T-cell (primary cell): ENCODE results near the gene CENPQ. TPM values are rescaled to one million over a fixed set of nuclear protein-coding genes. Genes with fewer than 3 reads are reported as not detected.

Experiments
- ATAC-seq, 4 experiments: fragments of 200-7000 bp in 3 of 4; fragments of 150-1000 bp in 1 of 4; cut with Tn5 transposase; replicated peaks in 1 of 4; 1 replicate in 3 of 4; 2 replicates in 1 of 4; pipeline ENCODE4 v1.10.0; 2021; ENCODE audit warnings: moderate library complexity in 3 of 4, mild to moderate bottlenecking in 2 of 4, moderate number of reproducible peaks in 1 of 4
- CTCF ChIA-PET, 2 donors: fragments of 300-600 bp; sonication (Branson Sonifier 250); formaldehyde crosslinking; loops; one replicate each; lab custom pipeline; 2022; ENCODE audit warnings: antibody characterized with exemption in 2 of 2; lab: Charles Lee
- POLR2A ChIA-PET, 2 donors: fragments of 300-600 bp; sonication (Branson Sonifier 250); formaldehyde crosslinking; loops; one replicate each; lab custom pipeline; 2022; ENCODE audit warnings: antibody characterized with exemption in 2 of 2; lab: Charles Lee
- DNase-seq, 35 experiments: peaks; one replicate each; pipeline versions ENCODE4 v3.0.0 to v3.0.0-alpha.2; 2013 to 2023
- H3K27ac ChIP-seq: one replicate; pipeline ENCODE4 v1.5.1; 2013; ENCODE audit warnings: low read length
- H3K27me3 ChIP-seq, 2 experiments: replicated peaks in 1 of 2; 1 replicate in 1 of 2; 2 replicates in 1 of 2; pipeline versions ENCODE4 v1.6.1 to v1.7.0; 2013; ENCODE audit warnings: low read length in 1 of 2, mixed read lengths in 1 of 2; ENCODE audit not compliant: control insufficient read depth in 2 of 2, insufficient read depth in 2 of 2; ENCODE audit errors: extremely low read depth in 1 of 2
- H3K36me3 ChIP-seq, 2 donors: 1 replicate in 1 of 2; 2 replicates in 1 of 2; pipeline versions ENCODE4 v1.6.1 to v1.7.0; 2013; ENCODE audit warnings: low read length in 1 of 2; ENCODE audit not compliant: control insufficient read depth in 2 of 2, insufficient read depth in 1 of 2; ENCODE audit errors: extremely low read depth in 1 of 2
- H3K4me1 ChIP-seq, 2 experiments: 1 replicate in 1 of 2; 2 replicates in 1 of 2; pipeline versions ENCODE4 v1.6.1 to v1.7.0; 2013; ENCODE audit warnings: low read length in 2 of 2, mixed read lengths in 1 of 2; ENCODE audit not compliant: insufficient read depth in 2 of 2, control insufficient read depth in 1 of 2; ENCODE audit errors: extremely low read depth in 1 of 2
- H3K4me3 ChIP-seq, 2 donors: 1 replicate in 1 of 2; 2 replicates in 1 of 2; pipeline versions ENCODE4 v1.5.1 to v1.7.0; 2013; ENCODE audit warnings: mild to moderate bottlenecking in 2 of 2, low read length in 1 of 2, moderate library complexity in 1 of 2; ENCODE audit not compliant: control insufficient read depth in 1 of 2; ENCODE audit errors: extremely low read depth in 1 of 2
- H3K9me3 ChIP-seq: 2 replicates; pipeline ENCODE4 v1.7.0; 2013
- H3K27ac Mint-ChIP-seq, 2 donors: one replicate each; pipeline ENCODE4 v1.8.0; 2020 to 2021; ENCODE audit warnings: mild to moderate bottlenecking in 2 of 2, mixed read lengths in 2 of 2
- H3K27me3 Mint-ChIP-seq, 2 donors: one replicate each; pipeline ENCODE4 v1.8.0; 2021 to 2022; ENCODE audit warnings: mixed read lengths in 2 of 2
- H3K36me3 Mint-ChIP-seq: one replicate; pipeline ENCODE4 v1.8.0; 2021; ENCODE audit warnings: mixed read lengths
- H3K4me1 Mint-ChIP-seq, 3 donors: one replicate each; pipeline ENCODE4 v1.8.0; 2020 to 2022; ENCODE audit warnings: mixed read lengths in 3 of 3, mild to moderate bottlenecking in 1 of 3
- H3K4me3 Mint-ChIP-seq, 3 donors: one replicate each; pipeline ENCODE4 v1.8.0; 2020 to 2022; ENCODE audit warnings: mild to moderate bottlenecking in 3 of 3, mixed read lengths in 3 of 3, moderate library complexity in 3 of 3
- H3K9me3 Mint-ChIP-seq, 3 donors: one replicate each; pipeline ENCODE4 v1.8.0; 2020 to 2022; ENCODE audit warnings: mixed read lengths in 3 of 3
- WGBS: methylation state at CpG from one replicate; pipeline ENCODE4 v1.1.5; 2013; ENCODE audit warnings: missing lambda C conversion rate; ENCODE audit not compliant: insufficient coverage; 5-methylcytosine and 5-hydroxymethylcytosine counted together
- total RNA-seq, 35 experiments: library from RNA in 6 of 35; stranded (reverse) in 6 of 35; fragments of 120-200 nt in 1 of 35; gene quantifications; one replicate each; pipeline versions ENCODE4 v1.2.1 to v1.2.4 and lab custom pipeline; 2013 to 2026

The CENPQ gene
- total RNA-seq, 5 donors from 2014 or later (not counting 1 experiment from before 2014, with no cell fraction given): 1.5 to 4.4 (median 3.8) TPM

DNA sequence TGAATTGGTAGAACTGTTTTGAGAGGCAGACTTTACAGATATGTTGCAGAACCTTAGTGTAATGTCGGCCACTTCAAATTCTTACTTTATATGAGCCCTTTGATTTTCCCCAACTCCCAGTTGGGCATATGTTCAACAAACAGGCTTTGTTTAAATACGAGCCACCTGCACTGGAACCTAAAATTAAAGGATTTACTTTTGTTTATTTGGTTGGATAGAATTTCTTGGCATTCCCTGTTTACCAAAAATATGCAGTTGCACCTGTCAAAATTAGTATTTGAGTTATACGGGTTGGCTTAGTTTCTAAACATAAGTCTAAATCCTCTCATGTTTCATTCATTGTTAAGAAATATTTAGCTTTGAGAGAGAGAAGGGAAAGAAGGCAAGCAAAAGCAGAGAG is 34.1 kb downstream of the CENPQ start:
- Histone ChIP-seq H3K4me1 (no peaks in the 10 kb centered on the region), H3K36me3 (peaks cover 0 to 3% of the 10 kb centered on the region in 2 donors), H3K9me3 (no peaks in the 10 kb centered on the region), H3K27me3 (no peaks in the 10 kb centered on the region), H3K27ac (no peak overlapping the region), H3K4me3 (no peak overlapping the region)
- no peaks in the 10 kb centered on the region for H3K4me1 Mint-ChIP-seq
- no peaks in the 10 kb centered on the region for H3K9me3 Mint-ChIP-seq
- H3K27me3 Mint-ChIP-seq: no peaks in the 10 kb centered on the region
- CTCF ChIA-PET: no interaction called here
- no peak overlapping the region for H3K27ac Mint-ChIP-seq
- POLR2A ChIA-PET: no interaction called here
- peaks cover 28% of the 10 kb centered on the region for H3K36me3 Mint-ChIP-seq
- WGBS: no CpG with 5 or more reads among the region's 3 CpGs
- no peak overlapping the region for H3K4me3 Mint-ChIP-seq
- DNase-seq (no peak), ATAC-seq (no peak)

- Histone ChIP-seq H3K9me3 (no peaks in the 10 kb centered on the region), H3K36me3 (no peaks in the 10 kb centered on the region), H3K27me3 (peaks cover 0 to 2% of the 10 kb centered on the region in 2 experiments), H3K27ac (no peak overlapping the region), H3K4me3 (no peak overlapping the region), H3K4me1 (no peaks in the 10 kb centered on the region)
- H3K4me3 Mint-ChIP-seq: no peak overlapping the region
- no CpG with 5 or more reads among the region's 1 CpG for whole genome bisulfite sequencing
- ChIA-PET POLR2A (no interaction called here), CTCF (interaction anchor here in 1 of 2 donors (0.6 kb wide), 1 partner anchor 90 kb away, joined by 3 read pairs; no protein-coding TSS in a partner anchor)
- ATAC-seq (no peak), DNase-seq (no peak)
- no peaks in the 10 kb centered on the region for H3K27me3 Mint-ChIP-seq
- H3K36me3 Mint-ChIP-seq: peaks cover 14% of the 10 kb centered on the region
- no peaks in the 10 kb centered on the region for H3K9me3 Mint-ChIP-seq
- H3K4me1 Mint-ChIP-seq: no peaks in the 10 kb centered on the region
- no peak overlapping the region for H3K27ac Mint-ChIP-seq
Measured at GRCh38 chr6:49499126-49499525, 36.0 kb downstream of the CENPQ start.

DNA sequence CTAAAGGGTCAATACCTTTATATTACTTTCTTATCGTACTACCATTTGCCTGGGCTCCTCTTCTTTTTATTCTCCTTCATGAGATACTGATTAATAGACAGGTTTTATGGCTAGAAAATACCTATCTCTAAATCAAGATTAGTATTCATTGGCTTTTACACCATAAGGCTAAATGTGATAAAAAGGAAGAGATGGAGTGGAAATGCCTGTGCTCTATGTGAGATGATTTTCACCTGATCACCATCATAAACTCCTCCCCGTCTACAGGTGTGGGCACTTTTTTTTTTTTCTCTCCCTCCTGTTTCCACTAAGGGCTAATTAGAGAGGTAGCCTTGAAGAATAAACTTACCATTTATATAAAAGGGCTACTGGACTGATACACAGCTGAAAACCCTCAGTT is 36.5 kb downstream of the CENPQ start, which contains the start of gene GLYATL3:
Gene GLYATL3, plus strand, starts transcription at position 301 of the 400 bp plus-strand sequence. CDS start 12,068 bp downstream, outside the sequence.
- ChIA-PET CTCF (no interaction called here), POLR2A (no interaction called here)
- no peaks in the 10 kb centered on the region for H3K36me3 ChIP-seq
- no peaks in the 10 kb centered on the region for H3K4me1 ChIP-seq
- Mint-ChIP-seq H3K27ac (no peak within 1 kb of the TSS), H3K4me3 (no peak within 1 kb of the TSS), H3K36me3 (peaks cover 10% of the 10 kb centered on the region), H3K9me3 (no peaks in the 10 kb centered on the region), H3K27me3 (no peaks in the 10 kb centered on the region), H3K4me1 (no peaks in the 10 kb centered on the region)
- DNase-seq (no peak), ATAC-seq (no peak)
- H3K27ac ChIP-seq: no peak within 1 kb of the TSS
- peaks cover 0 to 2% of the 10 kb centered on the region in 2 experiments for H3K27me3 ChIP-seq
- WGBS: no CpG with 5 or more reads among the region's 2 CpGs
- no peak within 1 kb of the TSS for H3K4me3 ChIP-seq
- H3K9me3 ChIP-seq: no peaks in the 10 kb centered on the region

DNA sequence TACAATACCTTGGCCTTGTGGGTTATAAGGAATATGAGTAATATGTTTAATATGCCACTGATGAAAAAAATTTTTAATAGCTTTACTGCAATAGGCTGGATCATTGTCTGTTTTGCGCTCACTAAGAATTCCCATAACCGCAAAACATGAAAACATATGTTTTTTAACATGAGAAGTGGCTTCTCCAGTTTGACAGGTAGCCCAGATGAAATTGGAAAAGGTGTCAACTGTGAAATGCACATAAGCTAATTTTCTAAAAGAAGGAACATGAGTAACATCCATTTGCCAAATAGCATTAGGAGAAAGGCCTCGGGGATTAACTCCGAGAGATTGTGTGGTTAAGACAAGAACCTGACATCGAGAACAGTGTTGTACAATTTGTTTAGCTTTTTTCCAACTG is 41.5 kb downstream of the CENPQ start:
- no peaks in the 10 kb centered on the region for H3K9me3 Mint-ChIP-seq
- Histone ChIP-seq H3K9me3 (no peaks in the 10 kb centered on the region), H3K36me3 (no peaks in the 10 kb centered on the region), H3K4me3 (no peak overlapping the region), H3K27ac (no peak overlapping the region), H3K27me3 (peaks cover 0 to 2% of the 10 kb centered on the region in 2 experiments), H3K4me1 (no peaks in the 10 kb centered on the region)
- H3K27ac Mint-ChIP-seq: no peak overlapping the region
- no peaks in the 10 kb centered on the region for H3K36me3 Mint-ChIP-seq
- POLR2A ChIA-PET: no interaction called here
- H3K4me1 Mint-ChIP-seq: no peaks in the 10 kb centered on the region
- no peak for ATAC-seq
- CTCF ChIA-PET: no interaction called here
- 87% methylated on average over 3 of the region's 5 CpGs for WGBS
- H3K4me3 Mint-ChIP-seq: no peak overlapping the region
- no peak for DNase-seq
- peaks cover 13 to 16% of the 10 kb centered on the region in 2 donors for H3K27me3 Mint-ChIP-seq

- H3K27ac Mint-ChIP-seq: no peak overlapping the region
- Histone ChIP-seq H3K27ac (no peak overlapping the region), H3K4me1 (no peaks in the 10 kb centered on the region), H3K9me3 (no peaks in the 10 kb centered on the region), H3K36me3 (no peaks in the 10 kb centered on the region), H3K4me3 (no peak overlapping the region), H3K27me3 (peaks cover 0 to 2% of the 10 kb centered on the region in 2 experiments)
- ChIA-PET POLR2A (no interaction called here), CTCF (interaction anchor here in 1 of 2 donors (0.7 kb wide), 1 partner anchor 173 kb away, joined by 3 read pairs; no protein-coding TSS in a partner anchor)
- ATAC-seq (no peak), DNase-seq (no peak)
- H3K4me3 Mint-ChIP-seq: no peak overlapping the region
- no CpG with 5 or more reads among the region's 5 CpGs for WGBS
- no peaks in the 10 kb centered on the region for H3K9me3 Mint-ChIP-seq
- no peaks in the 10 kb centered on the region for H3K36me3 Mint-ChIP-seq
- H3K4me1 Mint-ChIP-seq: no peaks in the 10 kb centered on the region
- H3K27me3 Mint-ChIP-seq: peaks cover 13 to 16% of the 10 kb centered on the region in 2 donors
Measured at GRCh38 chr6:49506569-49507111, 43.5 kb downstream of the CENPQ start.

DNA sequence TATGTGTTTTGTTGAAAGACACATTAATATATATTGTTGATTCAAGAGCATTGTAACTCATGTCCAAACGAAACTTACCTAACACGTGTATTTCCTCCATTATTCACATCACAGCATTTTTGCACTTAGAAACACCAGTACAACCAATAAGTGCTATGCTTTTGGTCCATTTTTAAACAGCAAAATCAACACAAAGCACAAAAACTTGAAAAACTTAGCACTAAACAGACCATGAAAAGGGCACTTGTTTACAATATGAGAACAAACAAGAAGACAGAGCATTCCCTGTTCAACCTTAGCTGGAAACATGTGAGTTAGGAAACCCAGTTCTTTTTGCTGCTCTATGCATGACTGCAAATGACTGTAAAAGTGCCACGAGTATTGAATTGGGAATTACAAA is 46.2 kb downstream of the CENPQ start:
- Histone ChIP-seq H3K27ac (no peak overlapping the region), H3K9me3 (no peaks in the 10 kb centered on the region), H3K27me3 (no peaks in the 10 kb centered on the region), H3K4me1 (no peaks in the 10 kb centered on the region), H3K4me3 (no peak overlapping the region), H3K36me3 (no peaks in the 10 kb centered on the region)
- H3K4me1 Mint-ChIP-seq: no peaks in the 10 kb centered on the region
- ChIA-PET CTCF (no interaction called here), POLR2A (no interaction called here)
- H3K27ac Mint-ChIP-seq: no peak overlapping the region
- H3K9me3 Mint-ChIP-seq: no peaks in the 10 kb centered on the region
- WGBS: 60% methylated on average over 1 of the region's 3 CpGs
- no peak overlapping the region for H3K4me3 Mint-ChIP-seq
- ATAC-seq (no peak), DNase-seq (no peak)
- H3K36me3 Mint-ChIP-seq: no peaks in the 10 kb centered on the region
- peaks cover 22 to 23% of the 10 kb centered on the region in 2 donors for H3K27me3 Mint-ChIP-seq
